GM18511 (cell line): ENCODE measurements around the gene ZKSCAN3.
"Not testable (repeated sequence)": the region's sequence is repeated elsewhere in the genome, so short reads cannot be mapped to it uniquely, and the experiment has no call there.

ENCODE experiments used
- ATAC-seq: cut with Tn5 transposase; IDR thresholded peaks from one replicate; pipeline ENCODE4 v1.9.1; 2021; ENCODE audit warnings: mild to moderate bottlenecking, moderate library complexity; ENCODE audit not compliant: unreplicated experiment

ZKSCAN3 gene

DNA sequence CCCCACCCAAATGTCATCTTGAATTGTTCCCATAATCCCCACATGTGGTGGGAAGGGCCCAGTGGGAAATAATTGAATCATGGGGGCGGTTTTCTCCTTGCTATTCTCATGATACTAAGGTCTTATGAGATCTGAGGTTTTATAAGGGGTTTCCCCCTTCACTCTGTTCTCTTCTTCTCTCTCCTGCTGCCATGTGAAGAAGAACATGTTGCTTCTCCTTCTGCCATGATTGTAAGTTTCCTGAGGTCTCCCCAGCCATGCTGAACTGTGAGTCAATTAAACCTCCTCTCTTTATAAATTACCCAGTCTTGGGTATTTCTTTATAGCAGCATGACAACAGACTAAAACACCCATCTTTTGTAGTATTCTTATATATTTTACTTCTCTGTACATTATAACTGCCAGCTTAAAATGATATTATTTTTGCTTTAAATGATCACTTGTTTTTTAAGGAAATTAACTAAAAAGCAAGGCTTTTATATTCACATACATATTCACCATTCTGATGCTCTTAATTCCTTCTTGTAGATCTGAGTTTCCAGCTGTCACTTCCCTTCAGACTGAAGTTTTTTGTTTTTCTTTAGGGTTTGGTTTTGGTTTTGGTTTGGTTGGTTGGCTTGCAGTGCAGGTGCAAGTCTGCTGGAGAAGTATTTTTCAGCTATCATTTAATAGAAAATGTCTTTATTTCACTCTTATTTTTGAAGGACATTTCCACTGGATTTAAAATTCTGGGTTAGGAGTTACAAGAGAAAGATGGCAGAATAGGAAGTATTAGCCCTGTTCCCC lies 9.2 kb upstream of the ZKSCAN3 start:
- ATAC-seq: no peak

DNA sequence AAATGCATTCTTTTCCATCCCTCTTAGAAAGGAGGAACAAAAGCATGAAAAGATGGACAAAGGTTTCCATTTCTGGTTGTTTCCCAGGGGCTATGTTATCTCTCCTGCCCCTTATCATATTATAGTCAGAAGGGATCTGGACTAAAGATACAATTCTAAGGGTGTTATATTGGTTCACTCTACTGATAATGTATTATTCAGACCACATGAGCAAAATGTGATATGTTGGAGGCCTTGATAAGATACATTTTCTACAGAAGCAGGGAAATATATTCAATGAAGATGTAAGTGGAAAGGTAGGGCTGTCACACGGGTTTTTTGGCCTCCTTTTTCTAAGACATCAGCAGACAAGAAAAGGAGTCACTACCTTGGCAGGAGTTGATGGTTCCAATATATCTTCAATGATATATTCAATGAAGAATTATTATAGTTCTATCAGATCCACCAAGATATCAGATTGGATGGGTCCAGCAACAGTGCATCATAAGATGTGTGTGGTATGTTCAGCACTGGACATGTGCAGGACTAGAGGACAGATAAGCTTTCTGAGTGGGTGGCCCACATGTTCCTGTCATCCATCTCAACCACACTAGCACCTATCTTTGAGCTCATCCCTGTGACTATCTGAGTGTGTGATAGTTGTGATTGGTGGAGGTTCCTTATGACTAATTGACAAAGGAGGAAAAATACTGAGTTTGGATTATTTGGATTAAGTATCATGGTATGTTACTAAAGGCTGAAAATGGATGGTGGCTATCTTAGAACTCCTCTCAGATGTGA lies 5.7 kb upstream of the ZKSCAN3 start:
- no peak for ATAC-seq

DNA sequence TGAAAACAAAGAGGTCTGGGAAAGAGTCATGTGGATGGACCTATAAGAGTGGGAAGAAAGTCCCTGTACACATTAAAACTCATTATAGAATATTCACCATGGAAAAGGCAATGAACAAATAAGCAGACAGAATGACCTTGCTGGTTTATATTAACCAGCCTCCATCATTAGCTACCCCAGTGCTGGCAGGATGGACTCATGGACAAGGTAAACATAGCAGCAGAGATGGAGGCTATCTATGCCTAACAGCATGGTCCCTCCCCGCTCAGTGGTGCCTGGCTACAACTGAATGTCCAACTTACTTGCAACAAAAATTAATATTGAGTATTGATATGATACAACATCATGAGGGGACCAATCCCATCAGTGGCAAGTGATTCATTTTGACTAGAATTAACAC lies 4.5 kb upstream of the ZKSCAN3 start:
- ATAC-seq: no peak

DNA sequence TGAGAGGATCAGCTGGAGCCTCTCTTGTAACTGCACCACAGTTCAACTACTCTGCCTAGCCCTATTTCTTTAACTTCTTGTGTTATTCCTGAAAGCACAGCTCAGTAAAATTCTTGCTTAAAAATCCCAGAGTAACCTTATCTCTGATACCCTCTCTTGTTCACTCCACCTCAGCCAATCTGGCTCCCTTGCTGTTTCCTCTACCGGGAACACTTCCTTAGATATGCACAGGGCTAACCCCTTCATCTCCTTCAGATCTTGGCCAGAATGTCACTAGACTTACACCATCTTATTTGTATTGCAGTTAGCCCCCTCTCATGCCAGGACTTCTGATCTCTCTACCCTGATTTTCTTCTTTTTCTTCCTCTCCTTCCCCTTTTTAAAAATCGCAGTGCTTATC lies 2.6 kb upstream of the ZKSCAN3 start:
- no peak for ATAC-seq

DNA sequence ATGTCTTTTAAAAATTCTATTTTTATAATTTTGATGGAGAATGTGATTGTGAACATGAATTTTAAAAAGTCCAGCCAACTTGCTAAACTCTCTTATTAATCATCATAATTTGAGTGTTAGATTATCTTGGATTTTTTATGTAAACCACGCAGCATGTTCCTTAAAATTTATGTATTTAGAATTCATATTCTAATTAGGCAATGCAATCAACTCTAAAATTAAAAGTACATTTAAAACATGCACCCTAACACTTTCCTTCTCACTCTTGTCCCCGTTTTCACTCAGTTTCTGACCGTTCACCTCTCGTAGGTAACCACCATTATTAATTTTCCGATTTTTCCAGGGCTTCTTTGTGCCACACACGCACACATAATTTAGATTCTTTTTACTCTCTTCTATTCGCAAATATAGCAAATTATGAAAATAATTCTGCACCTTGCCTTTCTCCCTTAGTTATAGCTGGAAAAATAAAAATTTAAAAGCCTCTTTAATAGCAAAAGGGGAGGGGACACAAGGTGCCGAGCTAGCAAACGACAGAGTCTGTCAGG lies 329 bp upstream of the ZKSCAN3 start:
- ATAC-seq: peak; percentile 36

DNA sequence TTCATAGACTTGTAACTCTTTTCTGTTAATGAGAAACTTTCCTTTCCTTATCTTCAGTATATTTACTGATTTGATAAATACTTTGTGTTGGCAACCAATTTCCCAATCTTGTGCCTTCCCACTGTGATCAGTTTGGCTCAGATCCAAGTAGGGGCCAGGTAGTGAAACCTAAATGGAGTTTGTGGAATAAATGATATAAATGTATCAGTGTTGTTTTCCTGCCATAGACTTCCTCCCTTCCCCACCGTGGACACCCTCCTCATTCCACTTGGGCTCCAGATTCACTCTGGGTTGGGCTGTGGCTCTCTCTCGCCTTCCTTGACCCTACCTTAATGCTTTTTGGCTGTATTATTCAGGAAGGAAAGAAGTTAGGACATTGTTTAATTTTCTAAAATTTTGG lies 1.3 kb downstream of the ZKSCAN3 start:
- no peak for ATAC-seq

DNA sequence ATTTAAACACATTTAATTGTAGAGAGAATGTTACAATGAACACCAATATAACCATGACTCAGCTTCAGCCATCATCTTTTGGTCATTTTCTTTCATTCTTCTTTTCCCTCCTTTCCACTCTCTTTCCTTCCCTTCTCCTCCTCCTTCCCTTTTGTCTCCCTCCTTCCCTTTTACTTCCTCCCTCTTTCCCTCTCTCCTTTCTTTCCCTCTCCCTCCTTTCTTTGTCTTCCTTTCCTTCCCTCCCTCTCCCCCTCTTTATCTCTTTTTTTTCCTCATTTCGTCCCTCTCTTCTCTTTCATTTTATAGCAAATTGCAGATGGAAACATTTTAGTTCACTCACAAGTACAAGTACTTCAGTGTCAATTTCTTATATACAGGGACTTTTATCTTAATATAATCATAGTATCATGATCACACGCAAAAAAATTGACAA lies 1.8 kb downstream of the ZKSCAN3 start:
- ATAC-seq: no peak

DNA sequence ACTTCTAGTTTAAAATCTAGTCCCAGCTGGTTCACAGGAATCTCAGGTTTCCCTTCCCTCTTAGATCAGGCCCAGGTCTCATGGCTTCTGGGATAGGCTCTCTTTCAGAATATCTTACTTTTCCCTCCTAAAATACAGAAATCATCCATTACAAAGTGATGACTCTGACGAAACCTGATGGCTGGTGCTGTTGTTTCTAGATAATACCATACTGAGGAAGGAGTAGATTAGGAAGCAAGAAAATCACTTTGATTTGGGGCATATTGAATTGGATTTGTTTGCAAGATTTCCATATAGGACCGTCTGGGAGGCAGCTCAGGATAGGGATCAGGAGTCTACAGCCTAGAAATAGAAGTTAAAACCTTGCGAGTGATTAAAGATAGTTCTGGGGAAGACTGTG lies 3.6 kb downstream of the ZKSCAN3 start:
- ATAC-seq: no peak

DNA sequence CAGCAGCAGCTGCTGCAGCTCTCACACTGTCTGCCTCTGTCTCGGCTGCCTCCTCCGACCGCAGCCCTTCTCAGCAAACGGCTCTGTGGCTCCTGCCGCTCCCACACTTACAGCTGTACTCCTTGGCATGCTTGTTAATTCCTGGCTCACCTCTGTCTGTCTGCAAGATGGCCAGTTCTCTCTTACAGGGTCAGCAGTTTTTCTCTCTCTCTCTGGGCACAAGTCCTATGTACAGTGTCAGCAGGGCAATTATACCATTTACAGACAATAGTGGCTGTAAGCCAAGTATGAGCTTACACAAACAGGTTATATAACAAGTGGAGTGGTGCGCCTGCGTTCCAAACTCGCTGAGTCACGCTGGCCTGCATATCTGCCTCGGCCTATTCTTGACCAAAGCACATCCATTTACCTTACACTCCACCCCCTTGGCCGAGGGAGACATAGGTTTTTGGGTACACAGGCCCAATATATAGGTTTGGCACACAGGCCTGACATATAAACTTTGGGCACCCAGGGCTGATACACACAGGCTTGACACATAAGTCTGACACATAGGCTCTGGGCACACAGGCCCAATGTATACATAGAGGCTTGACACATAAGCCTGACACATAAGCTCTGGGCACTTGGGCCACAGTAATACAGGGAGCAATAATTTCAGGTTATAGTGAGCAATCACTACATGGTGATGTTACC lies 4.4 kb downstream of the ZKSCAN3 start:
- no peak for ATAC-seq

DNA sequence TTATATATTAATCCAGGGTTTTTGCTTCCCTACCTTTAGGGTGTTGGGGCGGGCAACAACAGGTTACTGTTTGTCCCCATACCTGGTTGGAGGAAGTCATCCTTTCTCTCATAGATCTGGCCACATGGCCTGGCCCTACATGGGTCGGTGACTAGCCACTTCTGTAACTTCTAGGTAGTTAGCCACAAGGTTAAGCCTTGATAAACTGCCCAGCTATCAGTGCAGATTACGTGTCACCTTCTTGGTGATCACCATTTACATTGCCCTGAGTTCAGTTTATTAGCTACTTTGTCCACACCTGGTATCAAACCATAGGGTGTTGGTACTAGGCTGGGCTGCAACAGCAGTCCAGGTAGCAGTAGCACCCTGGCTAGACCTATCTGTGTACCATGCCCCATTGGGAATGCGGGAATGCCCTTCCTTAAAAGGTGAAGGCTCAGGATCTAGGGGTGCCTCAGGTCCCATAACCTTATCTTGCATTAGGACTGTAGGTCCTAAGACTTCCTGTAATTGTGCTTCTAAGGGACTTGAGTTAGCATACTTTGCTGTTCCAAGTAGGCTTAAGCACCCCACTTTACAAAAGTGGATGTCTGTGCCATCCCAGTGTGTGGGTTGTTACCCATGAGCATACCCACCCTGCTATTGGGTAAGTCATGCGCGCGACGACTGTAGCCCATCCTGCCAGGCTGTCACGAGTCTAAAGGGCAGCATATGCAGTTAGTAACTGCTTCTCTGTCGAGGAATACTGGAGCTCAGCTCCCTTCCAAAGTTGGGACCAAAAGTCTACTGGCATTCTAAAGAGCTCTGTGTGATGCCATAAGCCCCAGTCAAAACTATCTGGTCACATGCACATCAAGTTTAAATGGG lies 5.2 kb downstream of the ZKSCAN3 start:
- no peak for ATAC-seq

DNA sequence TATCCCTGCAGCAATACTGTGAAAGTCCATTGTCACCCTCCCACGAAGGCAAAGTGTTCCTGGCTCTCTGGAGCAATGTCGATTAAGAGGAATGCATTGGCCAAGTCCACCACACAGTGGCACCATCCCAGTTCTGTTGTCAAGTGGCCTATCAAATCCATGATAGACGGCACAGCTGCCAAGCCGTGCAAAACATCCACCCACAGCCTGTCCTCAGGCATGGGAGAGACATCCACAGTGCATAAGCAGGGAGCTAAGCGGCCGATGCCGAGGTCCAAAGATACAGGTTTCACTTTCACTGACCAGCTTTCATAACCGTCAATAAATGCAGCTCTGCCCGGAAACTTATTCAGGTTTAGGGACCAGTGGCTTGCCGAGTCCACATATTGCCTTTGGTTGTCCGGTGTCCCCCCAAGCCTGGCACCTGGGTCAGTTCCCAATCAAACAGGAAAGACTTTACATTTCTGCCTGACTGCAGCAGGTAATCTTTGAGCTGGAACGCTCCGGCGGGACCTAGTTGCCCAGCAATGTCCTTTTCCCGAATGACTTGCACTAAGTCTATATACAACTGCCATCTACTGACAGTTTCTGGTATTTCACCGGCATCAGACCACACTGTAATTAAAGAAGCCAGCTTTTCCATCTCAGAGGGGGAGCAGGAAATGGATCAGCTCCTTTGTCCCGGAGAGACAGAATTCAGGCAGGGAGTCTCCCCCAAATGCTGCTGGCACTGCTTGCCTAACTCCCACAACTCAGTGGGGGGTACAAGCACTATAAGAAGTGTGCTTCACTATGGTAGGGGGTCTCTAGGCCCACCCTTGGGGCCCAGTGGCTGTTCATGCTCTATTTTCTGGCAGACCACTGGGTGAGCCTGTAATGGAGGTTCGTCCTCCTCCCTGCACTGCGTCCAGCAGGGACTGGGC lies 6.3 kb downstream of the ZKSCAN3 start:
- ATAC-seq: peak; percentile 86

DNA sequence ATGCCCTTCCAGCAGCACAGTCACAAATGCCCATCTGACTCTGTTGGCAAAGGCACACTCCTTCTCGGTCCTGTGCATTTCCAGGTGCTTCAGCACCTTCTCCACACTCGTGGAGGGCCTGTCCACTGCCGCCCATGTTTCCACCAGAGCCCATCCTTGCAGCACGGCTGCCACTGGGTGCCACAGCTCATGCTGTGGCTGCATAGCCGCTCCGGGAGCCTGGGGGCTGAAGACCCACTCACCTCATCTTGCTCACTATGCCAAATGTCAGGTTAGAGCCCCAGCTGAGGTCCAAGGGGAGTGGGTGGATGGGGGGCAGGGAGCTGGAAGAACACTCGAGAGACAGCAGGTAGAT lies 6.9 kb downstream of the ZKSCAN3 start:
- ATAC-seq: no peak

DNA sequence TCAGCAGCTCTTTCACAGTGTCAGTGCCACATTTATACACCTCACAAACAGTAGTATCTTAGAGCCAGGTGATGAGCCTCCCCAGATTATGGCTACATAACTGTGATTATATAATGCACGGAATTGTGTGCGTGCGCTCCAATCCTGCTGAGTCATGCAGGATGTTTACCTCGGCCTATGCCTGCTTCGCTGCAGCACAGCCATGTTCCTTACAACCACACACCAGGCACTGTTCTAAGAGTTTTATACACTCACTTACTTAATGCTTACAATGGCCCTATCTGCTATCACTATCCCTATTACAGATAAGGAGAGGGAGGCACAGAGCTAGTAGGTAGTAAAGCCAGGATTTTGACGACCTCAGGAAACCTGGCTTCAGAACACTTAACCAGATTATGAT lies 7.3 kb downstream of the ZKSCAN3 start:
- ATAC-seq: no peak

DNA sequence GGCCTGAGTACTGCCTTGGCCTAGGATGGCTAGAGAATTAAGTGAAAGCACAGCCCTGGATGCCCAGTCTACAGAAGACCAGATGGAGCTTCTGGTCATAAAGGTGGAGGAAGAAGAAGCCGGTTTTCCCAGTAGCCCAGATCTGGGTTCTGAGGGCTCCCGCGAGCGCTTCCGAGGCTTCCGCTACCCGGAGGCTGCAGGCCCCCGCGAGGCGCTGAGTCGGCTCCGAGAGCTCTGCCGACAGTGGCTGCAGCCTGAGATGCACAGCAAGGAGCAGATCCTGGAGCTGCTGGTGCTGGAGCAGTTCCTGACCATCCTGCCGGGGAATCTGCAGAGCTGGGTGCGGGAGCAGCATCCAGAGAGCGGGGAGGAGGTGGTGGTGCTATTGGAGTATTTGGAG lies 9.8 kb downstream of the ZKSCAN3 start:
- not testable (repeated sequence) for ATAC-seq

DNA sequence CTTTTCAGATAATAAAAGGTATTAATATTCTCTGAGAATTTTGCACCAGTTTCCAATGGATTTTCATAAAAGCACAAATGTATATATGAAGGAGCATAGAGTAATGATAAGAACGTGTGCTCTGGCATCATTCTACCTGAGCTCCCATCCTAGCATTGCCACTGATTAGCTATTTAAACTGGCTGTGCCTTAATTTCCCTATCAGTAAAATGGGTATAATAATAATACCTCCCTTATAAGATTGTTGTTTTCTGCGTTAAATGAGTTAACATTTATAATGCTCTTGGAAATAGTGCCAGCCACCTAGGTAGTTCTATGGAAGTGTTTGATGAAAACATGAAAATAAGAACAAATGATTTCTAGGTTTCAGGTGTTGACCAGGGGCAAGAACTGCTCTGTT lies 11.2 kb downstream of the ZKSCAN3 start:
- ATAC-seq: no peak

DNA sequence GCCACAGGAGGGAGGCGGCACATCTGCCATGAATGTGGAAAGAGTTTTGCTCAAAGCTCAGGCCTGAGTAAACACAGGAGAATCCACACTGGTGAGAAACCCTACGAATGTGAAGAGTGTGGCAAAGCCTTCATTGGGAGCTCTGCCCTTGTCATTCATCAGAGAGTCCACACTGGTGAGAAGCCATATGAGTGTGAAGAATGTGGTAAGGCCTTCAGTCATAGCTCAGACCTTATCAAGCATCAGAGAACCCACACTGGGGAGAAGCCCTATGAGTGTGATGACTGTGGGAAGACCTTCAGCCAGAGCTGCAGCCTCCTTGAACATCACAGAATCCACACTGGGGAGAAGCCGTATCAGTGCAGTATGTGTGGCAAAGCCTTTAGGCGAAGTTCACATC lies 15.8 kb downstream of the ZKSCAN3 start:
- ATAC-seq: not testable (repeated sequence)

DNA sequence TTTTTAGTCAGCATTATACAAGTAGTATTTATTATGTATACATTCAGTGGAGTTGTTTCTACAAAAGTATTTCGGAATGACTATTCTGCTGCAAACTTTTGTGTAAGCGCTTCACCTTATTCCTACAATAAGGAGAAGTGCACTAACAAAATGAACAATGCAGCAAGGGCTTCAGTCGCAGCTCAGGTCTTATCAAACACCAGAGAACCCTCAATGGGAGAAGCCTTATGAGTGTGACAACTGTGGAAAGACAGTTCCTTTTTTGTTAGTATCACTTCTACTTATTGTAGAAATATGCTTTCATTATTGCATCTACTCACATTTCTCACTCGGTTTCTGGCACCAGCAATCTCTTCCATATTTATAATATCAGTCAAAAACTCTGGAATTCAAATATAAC lies 18.8 kb downstream of the ZKSCAN3 start:
- peak; percentile 78 for ATAC-seq

DNA sequence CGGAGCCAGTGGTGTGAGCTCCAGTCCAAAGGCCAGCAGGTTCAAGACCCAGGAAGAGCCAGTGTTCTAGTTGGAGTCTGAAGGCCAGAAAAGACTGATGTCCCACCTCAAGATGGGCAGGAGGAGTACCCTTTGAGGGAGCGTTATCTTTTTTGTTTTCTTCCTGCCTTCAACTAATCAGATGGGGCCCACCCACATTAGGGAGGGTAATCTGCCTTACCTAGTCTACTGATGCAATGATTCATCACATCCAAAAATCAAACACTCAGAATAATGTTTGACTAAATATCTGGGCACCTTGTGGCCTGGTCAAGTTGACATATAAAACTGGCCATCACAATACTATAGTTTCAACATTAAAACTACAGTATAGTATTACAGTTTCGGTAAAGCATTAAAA lies 19.7 kb downstream of the ZKSCAN3 start:
- no peak for ATAC-seq

DNA sequence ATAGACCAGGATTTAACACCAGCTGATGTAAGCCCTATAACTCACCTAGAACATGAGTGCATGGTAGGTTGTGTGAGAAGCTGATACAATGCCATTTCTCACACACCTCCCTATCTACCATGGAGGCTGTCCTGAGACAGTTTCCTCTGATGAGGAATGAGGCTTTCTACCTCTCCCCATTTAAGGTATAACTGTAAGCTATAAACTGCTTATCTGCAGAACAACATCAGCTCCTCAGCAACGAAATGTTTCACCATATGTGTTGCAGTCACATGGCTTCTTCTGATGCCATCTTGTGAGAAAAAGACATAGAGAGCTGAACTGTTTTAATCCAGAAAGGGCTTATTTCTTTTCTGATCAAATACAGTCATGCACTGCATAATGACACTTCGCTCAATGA lies 20.7 kb downstream of the ZKSCAN3 start:
- no peak for ATAC-seq

DNA sequence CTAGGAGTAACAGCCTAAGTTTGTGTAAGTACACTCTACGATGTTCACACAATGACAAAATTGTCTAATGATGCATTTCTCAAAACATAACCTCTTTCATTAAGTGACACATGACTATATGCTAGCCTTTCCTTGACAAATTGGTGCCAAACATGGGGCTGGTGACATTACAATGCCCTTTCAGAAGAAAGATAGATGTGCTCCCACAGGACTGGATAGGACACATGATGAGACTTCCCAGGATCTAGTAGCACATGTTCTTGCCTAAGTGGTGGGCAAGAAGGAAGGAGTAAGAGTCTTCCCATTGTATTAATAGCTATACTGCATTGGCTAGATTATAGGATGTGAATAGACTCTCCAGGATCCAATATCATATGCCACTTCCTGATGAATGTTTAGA lies 21.5 kb downstream of the ZKSCAN3 start:
- no peak for ATAC-seq
